ENCODE data around the gene HSPA9. TPM values are rescaled to one million over a fixed set of nuclear protein-coding genes. Genes with fewer than 3 reads are reported as not detected.

The HSPA9 gene
- total RNA-seq (292 and 298 TPM in 2 replicates), polyA plus RNA-seq (209 and 213 TPM in 2 replicates)

GRCh38 chr5:138575194-138576015, at the start of gene HSPA9:
Gene HSPA9 (minus strand): TSS chr5:138575401. CDS start chr5:138575318, 83 bp downstream.
- TF ChIP-seq CTCF (IDR thresholded peaks at IDR 0.05; ENCODE audit: low read depth, low read length): no peak
- DNase-seq (ENCODE audit: low read depth in 1 of 2, low spot score in 1 of 2): peak; percentile 99 to 100

GRCh38 chr5:138623053-138623452, 47.9 kb upstream of the HSPA9 start:
- Histone ChIP-seq H3K27me3 (no peaks in the 10 kb centered on the region), H3K4me1 (ENCODE audit: low read depth) (no peaks in the 10 kb centered on the region), H3K9me3 (ENCODE audit: low read depth) (no peaks in the 10 kb centered on the region), H3K36me3 (no peaks in the 10 kb centered on the region), H3K4me3 (no peak overlapping the region), H3K27ac (no peak overlapping the region)
- TF ChIP-seq CTCF (IDR thresholded peaks at IDR 0.05; ENCODE audit: low read depth, low read length): no peak
- peak in 1 of 2 donors; percentile 53 for DNase-seq (ENCODE audit: low read depth in 1 of 2, low spot score in 1 of 2)

More at GRCh38 chr5:138575194-138576015, at the start of gene HSPA9:
- peaks cover 26% of the 10 kb centered on the region for H3K36me3 ChIP-seq
- peaks cover 7% of the 10 kb centered on the region for H3K4me1 ChIP-seq (ENCODE audit: low read depth)
- H3K27ac ChIP-seq: peak within 1 kb of the TSS; percentile 100
- no peaks in the 10 kb centered on the region for H3K27me3 ChIP-seq
- no peaks in the 10 kb centered on the region for H3K9me3 ChIP-seq (ENCODE audit: low read depth)
- peak within 1 kb of the TSS; percentile 88 for H3K4me3 ChIP-seq

GRCh38 chr5:138622051-138622450, 46.9 kb upstream of the HSPA9 start:
- DNase-seq (ENCODE audit: low read depth in 1 of 2, low spot score in 1 of 2): no peak
- H3K9me3 ChIP-seq (ENCODE audit: low read depth): no peaks in the 10 kb centered on the region
- H3K27me3 ChIP-seq: no peaks in the 10 kb centered on the region
- H3K27ac ChIP-seq: no peak overlapping the region
- no peak overlapping the region for H3K4me3 ChIP-seq
- no peaks in the 10 kb centered on the region for H3K36me3 ChIP-seq
- TF ChIP-seq CTCF (IDR thresholded peaks at IDR 0.05; ENCODE audit: low read depth, low read length): no peak
- no peaks in the 10 kb centered on the region for H3K4me1 ChIP-seq (ENCODE audit: low read depth)

- H3K4me1 ChIP-seq (ENCODE audit: low read depth): no peaks in the 10 kb centered on the region
- H3K27me3 ChIP-seq: no peaks in the 10 kb centered on the region
- H3K9me3 ChIP-seq (ENCODE audit: low read depth): no peaks in the 10 kb centered on the region
- H3K27ac ChIP-seq: no peak overlapping the region
- H3K4me3 ChIP-seq: no peak overlapping the region
- no peak for DNase-seq (ENCODE audit: low read depth in 1 of 2, low spot score in 1 of 2)
- TF ChIP-seq CTCF (IDR thresholded peaks at IDR 0.05; ENCODE audit: low read depth, low read length): no peak
- no peaks in the 10 kb centered on the region for H3K36me3 ChIP-seq
Observed at GRCh38 chr5:138620663-138621224, 45.5 kb upstream of the HSPA9 start.

GRCh38 chr5:138616508-138616907, 41.3 kb upstream of the HSPA9 start:
- no peaks in the 10 kb centered on the region for H3K9me3 ChIP-seq (ENCODE audit: low read depth)
- peaks cover 4% of the 10 kb centered on the region for H3K4me1 ChIP-seq (ENCODE audit: low read depth)
- no peak overlapping the region for H3K27ac ChIP-seq
- no peaks in the 10 kb centered on the region for H3K27me3 ChIP-seq
- no peak overlapping the region for H3K4me3 ChIP-seq
- H3K36me3 ChIP-seq: no peaks in the 10 kb centered on the region
- TF ChIP-seq CTCF (IDR thresholded peaks at IDR 0.05; ENCODE audit: low read depth, low read length): no peak
- DNase-seq (ENCODE audit: low read depth in 1 of 2, low spot score in 1 of 2): no peak

All from cardiac muscle cell (in vitro differentiated cells and primary cell).